K562 (cell line): Measurements from ENCODE around the gene MMP20.

Experiments
- ARID1B ChIP-seq: fragments of 450-650 bp; IDR thresholded peaks from 2 replicates; pipeline ENCODE4 v1.6.1; 2016; ENCODE audit warnings: antibody characterized with exemption, mild to moderate bottlenecking, inconsistent platforms
- CREM ChIP-seq: IDR thresholded peaks from 2 replicates; pipeline ENCODE4 v1.6.1; 2014; ENCODE audit warnings: antibody characterized with exemption, low read depth
- CUX1 ChIP-seq: fragments of 200-800 bp; sonication (Bioruptor generic); IDR thresholded peaks from 2 replicates; pipeline ENCODE4 v1.6.1; 2016; ENCODE audit warnings: missing genetic modification characterization, missing compliant biosample characterization
- DNMT1 ChIP-seq: fragments of 450-650 bp; IDR thresholded peaks from 2 replicates; pipeline ENCODE4 v1.6.1; 2016; ENCODE audit warnings: antibody characterized with exemption, mild to moderate bottlenecking
- KLF10 ChIP-seq: fragments of 250-450 bp; sonication (Bioruptor Pico); IDR thresholded peaks from 2 replicates; pipeline ENCODE4 v1.6.1; 2021; ENCODE audit warnings: matching md5 sums
- MYC ChIP-seq, 2 experiments: fragments of 250-450 bp in 1 of 2; sonication (Bioruptor Pico) in 1 of 2; IDR thresholded peaks; 2 replicates each; pipeline versions ENCODE4 v1.5.1 to v1.6.1; 2012 to 2021; ENCODE audit warnings: low read depth in 2 of 2, borderline replicate concordance in 1 of 2, improper control_type of control experiment in 1 of 2, low read length in 1 of 2, mild to moderate bottlenecking in 1 of 2, moderate library complexity in 1 of 2
- NBN ChIP-seq: fragments of 450-650 bp; IDR thresholded peaks from 2 replicates; pipeline ENCODE4 v1.6.1; 2016; ENCODE audit warnings: low read depth, mild to moderate bottlenecking
- NFE2 ChIP-seq: IDR thresholded peaks from 2 replicates; pipeline ENCODE4 v1.6.1; 2014; ENCODE audit warnings: antibody characterized with exemption, low read depth
- RAD51 ChIP-seq: fragments of 450-650 bp; IDR thresholded peaks from 2 replicates; pipeline ENCODE4 v1.7.1; 2016; ENCODE audit warnings: low read depth, mild to moderate bottlenecking, borderline replicate concordance
- RBM22 ChIP-seq: fragments of 200-400 bp; formaldehyde crosslinking; IDR thresholded peaks from 2 replicates; pipeline ENCODE4 v1.6.1; 2018; ENCODE audit warnings: low read length, low read depth; ENCODE audit not compliant: poor library complexity, severe bottlenecking
- ZNF512 ChIP-seq: IDR thresholded peaks from 2 replicates; pipeline ENCODE4 v1.6.1; 2016; ENCODE audit warnings: missing genetic modification characterization, missing compliant biosample characterization

GRCh38 chr11:102656528-102656927 is 31.4 kb upstream of the MMP20 start:
- TF ChIP-seq DNMT1 (no peak), MYC (IDR thresholded peaks at IDR 0.05; ENCODE audit: low read depth, low read length) (no peak), MYC (CRISPR knock-in tag; IDR thresholded peaks at IDR 0.05; ENCODE audit: borderline replicate concordance, low read depth) (no peak), CUX1 (CRISPR knock-in tag) (no peak), CREM (no peak), ARID1B (no peak), KLF10 (no peak), RBM22 (no peak), NFE2 (no peak), NBN (no peak), RAD51 (no peak), ZNF512 (tag) (no peak)
